ENCODE data around the gene STAMBP. TPM values are rescaled to one million over a fixed set of nuclear protein-coding genes. Genes with fewer than 3 reads are reported as not detected.
"Not testable (repeated sequence)": the region's sequence is repeated elsewhere in the genome, so short reads cannot be mapped to it uniquely, and the experiment has no call there.

Gene STAMBP
- total and polyA plus RNA-seq, 4 donors = 22.3 to 39.7 (median 24.4) TPM

- Histone ChIP-seq H3K4me3 (no peak overlapping the region), H3K4me1 (ENCODE audit: control insufficient read depth in 5 of 5, insufficient read depth in 5 of 5, low read length in 5 of 5) (no peaks in the 10 kb centered on the region), H3K27ac (ENCODE audit: low read depth in 1 of 2, low read length in 1 of 2) (no peak overlapping the region), H3K9ac (ENCODE audit: insufficient read depth in 1 of 2, low read length in 2 of 2) (no peak overlapping the region), H3K9me3 (ENCODE audit: control insufficient read depth in 4 of 4, insufficient read depth in 3 of 4, low read length in 3 of 4) (no peaks in the 10 kb centered on the region), H3K36me3 (ENCODE audit: control insufficient read depth in 4 of 4, insufficient read depth in 4 of 4, low read length in 4 of 4) (no peaks in the 10 kb centered on the region), H3K27me3 (ENCODE audit: control insufficient read depth in 3 of 3, insufficient read depth in 3 of 3, low read length in 2 of 3) (peaks cover 0 to 6% (median 2%) of the 10 kb centered on the region in 3 donors)
- DNase-seq (no peak), ATAC-seq (ENCODE audit: insufficient read depth, low FRiP score) (no peak)
- no peak for TF ChIP-seq CTCF (IDR thresholded peaks at IDR 0.05; ENCODE audit: control extremely low read depth, extremely low read depth)
- WGBS, 2 donors = 82 to 98% methylated on average over 4 of the region's 4 CpGs
Measured at GRCh38 chr2:73886357-73886756, 57.6 kb downstream of the STAMBP start.

- DNase-seq; H3K9me3 ChIP-seq (ENCODE audit: control insufficient read depth in 4 of 4, insufficient read depth in 3 of 4, low read length in 3 of 4); H3K27ac ChIP-seq (ENCODE audit: low read depth in 1 of 2, low read length in 1 of 2); H3K27me3 ChIP-seq (ENCODE audit: control insufficient read depth in 3 of 3, insufficient read depth in 3 of 3, low read length in 2 of 3); ATAC-seq (ENCODE audit: insufficient read depth, low FRiP score); H3K9ac ChIP-seq (ENCODE audit: insufficient read depth in 1 of 2, low read length in 2 of 2); H3K36me3 ChIP-seq (ENCODE audit: control insufficient read depth in 4 of 4, insufficient read depth in 4 of 4, low read length in 4 of 4); H3K4me3 ChIP-seq; H3K4me1 ChIP-seq (ENCODE audit: control insufficient read depth in 5 of 5, insufficient read depth in 5 of 5, low read length in 5 of 5): not testable (repeated sequence)
- WGBS, 2 donors = 79 to 86% methylated on average over 11 of the region's 11 CpGs
Measured at GRCh38 chr2:73887596-73888353, 59.0 kb downstream of the STAMBP start.

GRCh38 chr2:73888388-73888787 lies 59.6 kb downstream of the STAMBP start:
- H3K27ac ChIP-seq (ENCODE audit: low read depth in 1 of 2, low read length in 1 of 2) = no peak overlapping the region
- DNase-seq (no peak), ATAC-seq (ENCODE audit: insufficient read depth, low FRiP score) (no peak)
- no peaks in the 10 kb centered on the region for H3K4me1 ChIP-seq (ENCODE audit: control insufficient read depth in 5 of 5, insufficient read depth in 5 of 5, low read length in 5 of 5)
- H3K4me3 ChIP-seq = no peak overlapping the region
- 48 to 73% methylated on average over 2 of the region's 2 CpGs for WGBS, 2 donors
- TF ChIP-seq CTCF (IDR thresholded peaks at IDR 0.05; ENCODE audit: control extremely low read depth, extremely low read depth) = no peak
- no peak overlapping the region for H3K9ac ChIP-seq (ENCODE audit: insufficient read depth in 1 of 2, low read length in 2 of 2)
- no peaks in the 10 kb centered on the region for H3K36me3 ChIP-seq (ENCODE audit: control insufficient read depth in 4 of 4, insufficient read depth in 4 of 4, low read length in 4 of 4)
- H3K9me3 ChIP-seq (ENCODE audit: control insufficient read depth in 4 of 4, insufficient read depth in 3 of 4, low read length in 3 of 4) = no peaks in the 10 kb centered on the region
- peaks cover 0 to 6% (median 2%) of the 10 kb centered on the region in 3 donors for H3K27me3 ChIP-seq (ENCODE audit: control insufficient read depth in 3 of 3, insufficient read depth in 3 of 3, low read length in 2 of 3)

- DNase-seq (no peak), ATAC-seq (ENCODE audit: insufficient read depth, low FRiP score) (no peak)
- TF ChIP-seq CTCF (IDR thresholded peaks at IDR 0.05; ENCODE audit: control extremely low read depth, extremely low read depth) = no peak
- Histone ChIP-seq H3K9me3 (ENCODE audit: control insufficient read depth in 4 of 4, insufficient read depth in 3 of 4, low read length in 3 of 4) (no peaks in the 10 kb centered on the region), H3K27ac (ENCODE audit: low read depth in 1 of 2, low read length in 1 of 2) (no peak overlapping the region), H3K4me3 (no peak overlapping the region), H3K9ac (ENCODE audit: insufficient read depth in 1 of 2, low read length in 2 of 2) (no peak overlapping the region), H3K27me3 (ENCODE audit: control insufficient read depth in 3 of 3, insufficient read depth in 3 of 3, low read length in 2 of 3) (peaks cover 0 to 4% (median 2%) of the 10 kb centered on the region in 3 donors), H3K4me1 (ENCODE audit: control insufficient read depth in 5 of 5, insufficient read depth in 5 of 5, low read length in 5 of 5) (no peaks in the 10 kb centered on the region), H3K36me3 (ENCODE audit: control insufficient read depth in 4 of 4, insufficient read depth in 4 of 4, low read length in 4 of 4) (no peaks in the 10 kb centered on the region)
- WGBS, 2 donors = 75 to 87% methylated on average over 5 of the region's 5 CpGs
Measured at GRCh38 chr2:73889206-73889605, 60.4 kb downstream of the STAMBP start.
